ENCODE data around the gene GOT2. TPM values are rescaled to one million over a fixed set of nuclear protein-coding genes. Genes with fewer than 3 reads are reported as not detected.
"Not testable (repeated sequence)": the region's sequence is repeated elsewhere in the genome, so short reads cannot be mapped to it uniquely, and the experiment has no call there.

The GOT2 gene
- total RNA-seq, 1 donor from 2014 or later: 57.5 TPM

DNA sequence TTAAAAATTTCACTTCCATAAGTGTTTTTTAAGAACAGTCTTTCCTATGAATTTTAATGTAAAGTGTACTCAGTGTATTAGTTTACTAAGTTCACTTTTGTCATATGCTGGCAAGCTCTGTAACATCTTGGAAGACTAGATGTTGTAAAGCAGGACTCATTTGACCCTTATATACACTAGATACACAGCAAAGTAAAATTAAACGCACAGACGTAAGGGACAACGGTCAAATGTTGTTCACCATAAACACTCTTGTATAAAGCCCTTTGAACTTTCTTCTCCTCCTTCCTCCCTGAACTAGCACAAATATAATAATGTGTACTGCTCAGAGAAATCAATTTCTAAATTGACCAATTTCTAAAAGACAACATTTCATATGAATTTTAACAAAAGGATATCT is 7.0 kb upstream of the GOT2 start:
- TF ChIP-seq POLR2A (IDR thresholded peaks at IDR 0.05) (no peak), POLR2AphosphoS5 (IDR thresholded peaks at IDR 0.05; ENCODE audit: insufficient read depth in 1 of 2, low read depth in 1 of 2) (no peak)
- TF ChIP-seq, protein P1, sequence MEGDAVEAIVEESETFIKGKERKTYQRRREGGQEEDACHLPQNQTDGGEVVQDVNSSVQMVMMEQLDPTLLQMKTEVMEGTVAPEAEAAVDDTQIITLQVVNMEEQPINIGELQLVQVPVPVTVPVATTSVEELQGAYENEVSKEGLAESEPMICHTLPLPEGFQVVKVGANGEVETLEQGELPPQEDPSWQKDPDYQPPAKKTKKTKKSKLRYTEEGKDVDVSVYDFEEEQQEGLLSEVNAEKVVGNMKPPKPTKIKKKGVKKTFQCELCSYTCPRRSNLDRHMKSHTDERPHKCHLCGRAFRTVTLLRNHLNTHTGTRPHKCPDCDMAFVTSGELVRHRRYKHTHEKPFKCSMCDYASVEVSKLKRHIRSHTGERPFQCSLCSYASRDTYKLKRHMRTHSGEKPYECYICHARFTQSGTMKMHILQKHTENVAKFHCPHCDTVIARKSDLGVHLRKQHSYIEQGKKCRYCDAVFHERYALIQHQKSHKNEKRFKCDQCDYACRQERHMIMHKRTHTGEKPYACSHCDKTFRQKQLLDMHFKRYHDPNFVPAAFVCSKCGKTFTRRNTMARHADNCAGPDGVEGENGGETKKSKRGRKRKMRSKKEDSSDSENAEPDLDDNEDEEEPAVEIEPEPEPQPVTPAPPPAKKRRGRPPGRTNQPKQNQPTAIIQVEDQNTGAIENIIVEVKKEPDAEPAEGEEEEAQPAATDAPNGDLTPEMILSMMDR (IDR thresholded peaks at IDR 0.05): no peak
- Histone ChIP-seq H3K4me1 (no peaks in the 10 kb centered on the region), H3K36me3 (no peaks in the 10 kb centered on the region), H3K27me3 (no peaks in the 10 kb centered on the region), H3K9me3 (no peaks in the 10 kb centered on the region), H3K4me3 (no peak overlapping the region), H3K27ac (no peak overlapping the region)
- DNase-seq (ENCODE audit: extremely low spot score in 2 of 2): no peak
- intact Hi-C loops (cut with DNase I): no loop called here

DNA sequence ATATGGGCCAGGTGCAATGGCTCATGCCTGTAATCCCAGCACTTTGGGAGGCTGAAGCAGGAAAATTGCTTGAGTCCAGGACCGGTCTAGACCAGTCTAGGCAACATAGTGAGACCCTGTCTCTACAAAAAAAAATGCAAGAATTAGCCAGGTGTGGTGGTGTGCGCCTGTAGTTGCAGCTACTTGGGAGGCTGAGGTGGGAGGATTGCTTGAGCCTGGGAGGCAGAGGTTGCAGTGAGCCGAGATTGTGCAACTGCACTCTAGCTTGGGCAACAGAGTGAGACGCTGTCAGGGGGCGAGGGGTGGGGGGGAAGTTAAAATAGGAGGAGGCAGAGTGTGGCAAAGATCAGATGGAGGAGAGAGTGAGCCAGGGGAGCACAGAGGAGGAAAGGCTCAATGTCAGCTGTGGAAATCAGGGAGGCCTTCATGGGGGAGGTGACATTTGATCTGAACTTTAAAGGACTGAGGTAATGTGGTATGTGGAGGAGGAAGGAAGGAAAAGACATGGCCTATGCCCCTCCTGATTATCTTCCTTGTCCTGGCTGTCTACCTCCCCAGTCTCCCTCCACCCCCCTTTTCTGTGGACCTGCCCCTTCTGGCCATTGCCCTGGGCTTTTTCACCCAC is 4.7 kb upstream of the GOT2 start:
- TF ChIP-seq POLR2AphosphoS5 (IDR thresholded peaks at IDR 0.05; ENCODE audit: insufficient read depth in 1 of 2, low read depth in 1 of 2): no peak
- Histone ChIP-seq H3K36me3 (no peaks in the 10 kb centered on the region), H3K4me1 (peaks cover 9% of the 10 kb centered on the region), H3K9me3 (no peaks in the 10 kb centered on the region), H3K27me3 (no peaks in the 10 kb centered on the region), H3K4me3 (no peak overlapping the region), H3K27ac (no peak overlapping the region)
- intact Hi-C loops (cut with DNase I): loop anchor here (10.0 kb wide), 1 partner anchor 224 kb away; the partner anchor contains the start of gene SETD6
- DNase-seq (ENCODE audit: extremely low spot score in 2 of 2): no peak

DNA sequence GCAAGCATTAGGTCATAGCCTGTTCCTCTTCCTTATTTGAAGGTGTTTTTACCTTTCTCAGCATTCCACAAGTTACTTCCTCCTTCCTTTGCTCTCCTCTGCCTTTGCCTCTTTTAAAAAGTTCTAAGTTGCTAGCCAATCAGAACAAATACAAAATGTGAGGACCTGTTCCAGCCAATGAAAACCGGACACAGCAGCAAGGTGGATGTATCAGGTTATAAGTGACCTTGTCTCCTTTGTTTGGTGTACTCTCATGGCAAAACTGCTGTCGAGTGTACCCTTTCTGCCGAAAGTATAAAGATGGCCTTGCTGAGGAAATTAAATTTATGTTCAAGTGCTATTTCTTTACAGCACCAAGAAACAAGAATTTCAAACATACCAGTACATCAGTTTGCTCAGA is 2.2 kb upstream of the GOT2 start:
- H3K4me3 ChIP-seq; H3K36me3 ChIP-seq; H3K27me3 ChIP-seq; H3K9me3 ChIP-seq; DNase-seq (ENCODE audit: extremely low spot score in 2 of 2); H3K27ac ChIP-seq: not testable (repeated sequence)
- intact Hi-C loops (cut with DNase I): loop anchor here (10.0 kb wide), 1 partner anchor 222 kb away; the partner anchor contains the start of gene SETD6
- peaks cover 25% of the 10 kb centered on the region for H3K4me1 ChIP-seq

DNA sequence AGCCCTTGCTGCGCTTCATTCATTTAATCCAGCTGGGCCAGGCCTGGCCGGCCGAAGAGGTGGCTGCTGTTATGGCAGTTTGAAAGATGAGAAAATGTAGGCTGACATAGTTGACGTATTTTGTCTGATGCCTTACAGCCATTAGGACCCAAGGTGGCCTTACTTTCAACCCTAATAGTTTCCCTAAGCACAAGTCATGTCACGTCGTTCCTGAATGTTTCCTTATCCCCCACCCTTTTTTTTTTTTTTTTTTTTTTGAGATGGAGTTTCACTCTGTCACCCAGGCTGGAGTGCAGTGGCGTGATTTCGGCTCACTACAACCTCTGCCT is 307 bp upstream of the GOT2 start:
- no peak for DNase-seq (ENCODE audit: extremely low spot score in 2 of 2)
- Histone ChIP-seq H3K27ac (peak overlapping the region; percentile 34), H3K27me3 (no peaks in the 10 kb centered on the region), H3K36me3 (no peaks in the 10 kb centered on the region), H3K4me1 (peaks cover 25% of the 10 kb centered on the region), H3K4me3 (peak overlapping the region; percentile 68 to 77), H3K9me3 (no peaks in the 10 kb centered on the region)
- intact Hi-C loops (cut with DNase I): loop anchor here (10.0 kb wide), 1 partner anchor 220 kb away; the partner anchor contains the start of gene SETD6
- TF ChIP-seq POLR2AphosphoS5 (IDR thresholded peaks at IDR 0.05; ENCODE audit: insufficient read depth in 1 of 2, low read depth in 1 of 2): no peak
- TF ChIP-seq POLR2A (IDR thresholded peaks at IDR 0.05): no peak
- TF ChIP-seq, protein P1 (IDR thresholded peaks at IDR 0.05): no peak

DNA sequence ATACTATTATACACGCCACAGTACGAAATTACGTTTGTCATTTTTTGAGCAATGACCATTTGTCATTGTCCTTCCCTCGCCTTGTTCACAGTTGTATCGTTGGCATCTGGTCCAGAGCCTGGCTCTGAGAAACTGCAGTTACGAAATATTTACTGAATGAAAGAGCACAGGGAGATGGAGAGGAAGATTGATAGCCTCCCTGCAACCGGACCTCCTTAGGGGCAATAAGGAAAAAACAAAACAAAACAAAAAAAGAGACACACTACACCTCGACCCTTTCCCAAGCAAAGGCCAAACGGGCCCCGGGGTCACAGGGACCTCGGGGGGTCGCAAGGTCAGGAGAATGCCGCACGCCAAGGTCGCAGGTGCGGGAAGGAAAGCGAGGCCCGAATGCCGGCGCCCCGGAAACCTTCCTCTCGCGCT is 857 bp downstream of the GOT2 start:
- no peak for DNase-seq (ENCODE audit: extremely low spot score in 2 of 2)
- Histone ChIP-seq H3K27me3 (no peaks in the 10 kb centered on the region), H3K27ac (peak overlapping the region; percentile 34), H3K4me1 (peaks cover 25% of the 10 kb centered on the region), H3K4me3 (peak overlapping the region; percentile 68 to 77), H3K9me3 (no peaks in the 10 kb centered on the region), H3K36me3 (no peaks in the 10 kb centered on the region)
- TF ChIP-seq POLR2AphosphoS5 (IDR thresholded peaks at IDR 0.05; ENCODE audit: insufficient read depth in 1 of 2, low read depth in 1 of 2) (no peak), POLR2A (IDR thresholded peaks at IDR 0.05) (no peak)
- TF ChIP-seq, protein P1 (IDR thresholded peaks at IDR 0.05): no peak
- intact Hi-C loops (cut with DNase I): loop anchor here (10.0 kb wide), 1 partner anchor 218 kb away; the partner anchor contains the start of gene SETD6

DNA sequence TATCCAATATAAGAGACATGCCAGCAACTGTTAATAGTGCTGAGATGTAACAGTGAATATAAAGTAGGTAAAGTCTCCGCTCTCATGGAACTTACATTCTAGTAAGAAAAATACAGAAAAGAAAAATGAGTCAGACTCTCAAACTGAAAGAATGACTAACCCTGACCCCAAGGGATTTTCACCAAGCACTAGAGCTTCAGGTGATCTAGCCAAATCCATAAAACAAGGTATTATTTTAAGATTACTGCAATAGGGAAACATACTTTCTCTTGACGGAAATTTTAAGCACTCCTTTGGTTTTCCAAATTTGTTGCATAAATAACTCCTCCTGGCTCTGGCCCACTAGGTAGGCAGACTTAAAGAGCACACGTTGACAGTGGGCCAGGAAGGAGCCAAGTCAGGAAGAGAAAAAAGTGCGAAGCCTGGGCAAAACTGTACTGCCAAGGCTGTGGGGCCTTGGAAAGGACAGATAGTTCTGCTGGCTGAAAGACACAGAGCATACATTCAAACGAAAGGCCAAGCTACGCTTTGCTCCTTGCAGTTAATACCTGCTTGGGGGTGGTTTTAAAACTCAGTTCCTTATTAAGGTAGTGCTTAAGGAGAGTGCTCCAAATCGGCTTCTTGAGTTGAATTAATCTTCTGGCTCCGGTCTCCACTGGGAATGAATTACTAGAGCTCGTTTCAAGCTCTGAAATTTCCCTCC is 1.4 kb downstream of the GOT2 start:
- DNase-seq (ENCODE audit: extremely low spot score in 2 of 2): no peak
- Histone ChIP-seq H3K4me3 (peak overlapping the region; percentile 68 to 77), H3K27me3 (no peaks in the 10 kb centered on the region), H3K27ac (peak overlapping the region; percentile 29), H3K36me3 (no peaks in the 10 kb centered on the region), H3K9me3 (no peaks in the 10 kb centered on the region), H3K4me1 (peaks cover 25% of the 10 kb centered on the region)
- intact Hi-C loops (cut with DNase I): loop anchor here (10.0 kb wide), 1 partner anchor 218 kb away; the partner anchor contains the start of gene SETD6
- TF ChIP-seq POLR2AphosphoS5 (IDR thresholded peaks at IDR 0.05; ENCODE audit: insufficient read depth in 1 of 2, low read depth in 1 of 2) (no peak), POLR2A (IDR thresholded peaks at IDR 0.05) (no peak)
- TF ChIP-seq, protein P1 (IDR thresholded peaks at IDR 0.05): no peak

Data from vagina (tissue), 2 donors.